ENCODE results near the gene ZNF746.

Gene ZNF746

DNA sequence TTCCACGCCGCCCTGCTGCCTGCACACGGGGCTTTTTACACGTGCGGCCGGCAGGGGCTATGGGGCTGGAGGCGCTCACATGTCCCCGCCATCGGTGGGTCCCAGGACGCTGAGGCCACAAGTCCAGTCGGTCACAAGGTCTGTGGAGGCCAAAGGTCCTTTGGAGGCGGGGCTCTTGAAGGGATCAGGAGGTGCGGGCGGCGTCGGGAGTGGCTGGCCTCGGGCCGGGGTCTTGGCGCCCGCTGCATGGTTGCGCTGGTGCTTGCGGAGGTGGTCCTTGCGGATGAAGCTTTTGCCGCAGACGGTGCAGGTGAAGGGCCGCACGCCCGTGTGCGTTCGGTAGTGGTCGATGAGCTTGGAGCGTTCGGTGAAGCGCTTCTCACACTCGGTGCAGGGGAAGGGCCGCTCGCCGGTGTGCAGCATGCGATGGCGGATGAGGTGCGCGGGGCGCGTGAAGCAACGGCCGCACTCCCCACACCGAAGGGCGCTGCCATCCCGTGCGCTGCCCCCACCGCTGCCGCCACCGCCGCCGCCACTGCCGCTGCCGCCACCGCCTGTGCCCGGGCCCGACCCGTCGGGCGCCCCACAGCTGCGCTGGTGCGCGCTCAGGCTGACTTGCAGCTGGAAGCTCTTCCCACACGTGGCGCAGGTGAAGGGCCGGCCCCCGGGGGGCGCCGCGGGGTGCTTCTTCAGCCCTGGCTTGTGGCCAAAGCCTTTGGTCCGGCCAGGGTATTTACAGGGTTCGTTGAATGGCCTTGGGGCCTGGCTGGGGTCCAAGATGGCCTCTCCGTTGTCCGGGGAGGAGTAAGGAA lies 23.1 kb downstream of the ZNF746 start:
- H4K20me1 ChIP-seq (ENCODE audit: insufficient read depth) = no peaks in the 10 kb centered on the region
- TF ChIP-seq, protein P1, sequence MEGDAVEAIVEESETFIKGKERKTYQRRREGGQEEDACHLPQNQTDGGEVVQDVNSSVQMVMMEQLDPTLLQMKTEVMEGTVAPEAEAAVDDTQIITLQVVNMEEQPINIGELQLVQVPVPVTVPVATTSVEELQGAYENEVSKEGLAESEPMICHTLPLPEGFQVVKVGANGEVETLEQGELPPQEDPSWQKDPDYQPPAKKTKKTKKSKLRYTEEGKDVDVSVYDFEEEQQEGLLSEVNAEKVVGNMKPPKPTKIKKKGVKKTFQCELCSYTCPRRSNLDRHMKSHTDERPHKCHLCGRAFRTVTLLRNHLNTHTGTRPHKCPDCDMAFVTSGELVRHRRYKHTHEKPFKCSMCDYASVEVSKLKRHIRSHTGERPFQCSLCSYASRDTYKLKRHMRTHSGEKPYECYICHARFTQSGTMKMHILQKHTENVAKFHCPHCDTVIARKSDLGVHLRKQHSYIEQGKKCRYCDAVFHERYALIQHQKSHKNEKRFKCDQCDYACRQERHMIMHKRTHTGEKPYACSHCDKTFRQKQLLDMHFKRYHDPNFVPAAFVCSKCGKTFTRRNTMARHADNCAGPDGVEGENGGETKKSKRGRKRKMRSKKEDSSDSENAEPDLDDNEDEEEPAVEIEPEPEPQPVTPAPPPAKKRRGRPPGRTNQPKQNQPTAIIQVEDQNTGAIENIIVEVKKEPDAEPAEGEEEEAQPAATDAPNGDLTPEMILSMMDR (conservative IDR thresholded peaks at IDR 0.05; ENCODE audit: low read depth, low read length) = no peak
- H3K4me1 ChIP-seq (ENCODE audit: low read depth, poor library complexity, severe bottlenecking) = peaks cover 2% of the 10 kb centered on the region
- peaks cover 9% of the 10 kb centered on the region; the same call in 1 of the 2 replicates for H3K36me3 ChIP-seq (ENCODE audit: insufficient read depth)
- H2AFZ ChIP-seq (ENCODE audit: low read depth) = no peak overlapping the region
- no peaks in the 10 kb centered on the region for H3K79me2 ChIP-seq (ENCODE audit: insufficient read depth, low read depth)
- no peak overlapping the region for H3K27ac ChIP-seq
- H3K27me3 ChIP-seq (ENCODE audit: insufficient read depth, low read depth) = no peaks in the 10 kb centered on the region
- no peak overlapping the region for H3K4me2 ChIP-seq
- no peak overlapping the region for H3K4me3 ChIP-seq (IDR thresholded peaks at IDR 0.05; ENCODE audit: insufficient read depth, low read depth, low read length)
- no peak overlapping the region for H3K9ac ChIP-seq

DNA sequence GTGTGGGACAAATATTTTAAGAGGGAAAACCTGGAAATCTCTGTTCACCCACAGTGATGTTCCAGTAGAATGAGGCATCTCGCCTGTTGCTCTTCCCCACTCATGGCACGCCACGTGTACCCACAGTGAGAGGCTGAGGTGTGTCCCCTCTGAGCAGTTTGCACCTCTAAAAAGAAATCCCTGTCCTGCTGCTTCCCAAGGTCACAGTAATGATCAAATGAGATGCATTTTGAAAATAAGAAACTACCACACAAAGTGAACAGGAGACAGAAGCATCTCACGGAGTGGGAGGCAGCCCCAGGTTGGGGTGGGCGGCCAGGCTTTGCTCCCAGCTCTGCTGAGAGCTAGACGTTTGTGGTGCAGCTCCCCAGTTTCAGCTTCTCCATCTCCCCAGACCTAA lies 24.4 kb downstream of the ZNF746 start:
- Histone ChIP-seq H3K36me3 (ENCODE audit: insufficient read depth) (peaks cover 9% of the 10 kb centered on the region; the same call in 1 of the 2 replicates), H3K79me2 (ENCODE audit: insufficient read depth, low read depth) (no peaks in the 10 kb centered on the region), H3K27me3 (ENCODE audit: insufficient read depth, low read depth) (no peaks in the 10 kb centered on the region), H3K4me1 (ENCODE audit: low read depth, poor library complexity, severe bottlenecking) (no peaks in the 10 kb centered on the region), H4K20me1 (ENCODE audit: insufficient read depth) (no peaks in the 10 kb centered on the region), H2AFZ (ENCODE audit: low read depth) (no peak overlapping the region), H3K9ac (no peak overlapping the region), H3K27ac (no peak overlapping the region), H3K4me2 (no peak overlapping the region), H3K4me3 (IDR thresholded peaks at IDR 0.05; ENCODE audit: insufficient read depth, low read depth, low read length) (no peak overlapping the region)
- TF ChIP-seq, protein P1 (conservative IDR thresholded peaks at IDR 0.05; ENCODE audit: low read depth, low read length) = no peak

DNA sequence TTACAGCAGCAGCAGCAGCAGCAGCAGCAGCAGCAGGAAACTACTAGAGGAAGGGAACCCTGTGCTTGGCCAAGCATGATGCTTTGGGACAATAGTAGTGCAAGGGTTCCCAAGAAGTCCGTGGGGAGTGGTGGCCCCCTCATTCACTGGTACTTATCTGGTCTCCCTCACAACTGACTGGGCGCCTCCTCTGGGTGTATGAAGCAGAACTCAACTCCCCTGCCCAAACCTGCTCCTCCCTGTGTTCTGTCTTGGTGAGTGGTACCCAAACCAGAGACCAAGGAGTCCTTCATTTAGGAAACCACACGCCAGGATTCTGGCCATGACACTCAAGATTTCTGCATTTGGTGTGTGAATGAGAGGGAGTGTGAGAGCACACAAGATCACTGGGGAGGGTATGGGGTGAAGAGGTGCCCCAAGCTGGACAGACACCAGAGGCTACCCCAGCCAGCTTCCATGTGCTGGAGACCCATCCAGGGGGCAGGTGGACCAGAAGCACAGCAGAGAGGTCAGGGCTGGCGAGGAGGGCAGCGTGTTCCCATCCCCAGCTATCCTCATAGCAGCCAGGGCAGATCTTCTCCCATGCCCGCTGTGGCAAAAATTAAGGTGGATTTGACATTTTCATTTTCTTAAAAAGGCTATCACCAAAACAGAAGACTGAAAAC lies 26.2 kb downstream of the ZNF746 start:
- no peak overlapping the region for H3K27ac ChIP-seq
- peaks cover 9% of the 10 kb centered on the region; the same call in 1 of the 2 replicates for H3K36me3 ChIP-seq (ENCODE audit: insufficient read depth)
- no peaks in the 10 kb centered on the region for H4K20me1 ChIP-seq (ENCODE audit: insufficient read depth)
- H3K9ac ChIP-seq = no peak overlapping the region
- TF ChIP-seq, protein P1 (conservative IDR thresholded peaks at IDR 0.05; ENCODE audit: low read depth, low read length) = no peak
- no peak overlapping the region for H3K4me2 ChIP-seq
- no peaks in the 10 kb centered on the region for H3K79me2 ChIP-seq (ENCODE audit: insufficient read depth, low read depth)
- H2AFZ ChIP-seq (ENCODE audit: low read depth) = no peak overlapping the region
- H3K4me1 ChIP-seq (ENCODE audit: low read depth, poor library complexity, severe bottlenecking) = no peaks in the 10 kb centered on the region
- H3K4me3 ChIP-seq (IDR thresholded peaks at IDR 0.05; ENCODE audit: insufficient read depth, low read depth, low read length) = no peak overlapping the region
- no peaks in the 10 kb centered on the region for H3K27me3 ChIP-seq (ENCODE audit: insufficient read depth, low read depth)

DNA sequence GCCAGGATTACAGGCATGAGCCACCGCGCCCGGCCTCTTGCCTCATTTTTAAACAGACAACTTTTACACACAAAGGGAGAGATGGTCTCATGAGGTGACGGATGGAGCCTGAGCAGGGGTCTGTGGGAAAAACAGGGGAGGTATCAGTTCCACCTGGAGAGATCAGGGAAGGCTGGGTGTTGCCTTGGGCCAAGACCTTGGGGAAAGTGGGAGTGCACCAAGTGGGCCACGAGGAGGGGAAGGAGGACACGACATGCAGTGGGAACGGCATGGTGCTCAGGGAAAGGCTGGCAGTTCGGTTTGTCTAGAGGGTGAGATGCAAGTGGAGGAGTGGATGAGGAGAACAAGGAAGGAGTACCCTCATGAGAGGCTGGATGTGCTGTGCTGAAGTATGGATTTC lies 27.8 kb downstream of the ZNF746 start:
- Histone ChIP-seq H2AFZ (ENCODE audit: low read depth) (no peak overlapping the region), H3K79me2 (ENCODE audit: insufficient read depth, low read depth) (no peaks in the 10 kb centered on the region), H3K27me3 (ENCODE audit: insufficient read depth, low read depth) (no peaks in the 10 kb centered on the region), H3K36me3 (ENCODE audit: insufficient read depth) (no peaks in the 10 kb centered on the region; the same call in 1 of the 2 replicates), H4K20me1 (ENCODE audit: insufficient read depth) (no peaks in the 10 kb centered on the region), H3K9ac (no peak overlapping the region), H3K27ac (no peak overlapping the region), H3K4me3 (IDR thresholded peaks at IDR 0.05; ENCODE audit: insufficient read depth, low read depth, low read length) (no peak overlapping the region), H3K4me1 (ENCODE audit: low read depth, poor library complexity, severe bottlenecking) (no peaks in the 10 kb centered on the region), H3K4me2 (no peak overlapping the region)
- TF ChIP-seq, protein P1 (conservative IDR thresholded peaks at IDR 0.05; ENCODE audit: low read depth, low read length) = no peak

Data from KMS-11 (cell line).